ENCODE measurements around the gene MIB1. TPM values are rescaled to one million over a fixed set of nuclear protein-coding genes. Genes with fewer than 3 reads are reported as not detected.

The MIB1 gene
- total and polyA plus RNA-seq, 9 of the 15 experiments (the other 6 are each of a cell fraction or from before 2014, with no cell fraction given) = 7.2 to 43.8 (median 23.2) TPM

DNA sequence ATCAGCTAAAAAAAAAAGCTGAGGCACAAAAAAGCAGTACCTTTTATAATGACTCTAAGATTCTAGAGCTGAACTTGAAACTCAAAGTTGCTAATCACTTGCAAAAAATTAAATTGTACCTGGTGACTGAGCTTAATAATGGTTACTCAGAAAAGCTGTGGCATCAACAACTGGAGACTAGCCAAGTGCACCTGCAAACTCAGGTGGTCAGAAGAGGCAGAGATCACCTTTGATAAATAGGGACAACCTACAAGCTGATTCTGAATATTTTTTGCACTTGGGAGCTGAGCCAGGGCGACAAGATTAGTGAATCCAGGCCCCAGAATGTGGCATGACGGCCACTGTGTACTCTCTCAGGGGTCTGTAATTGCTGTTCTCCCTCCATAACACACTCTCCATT is 39.0 kb upstream of the MIB1 start:
- peaks cover 16 to 29% of the 10 kb centered on the region in 2 experiments for H3K4me1 ChIP-seq (replicated peaks in 1 of 2; ENCODE audit: control insufficient read depth in 2 of 2, insufficient read depth in 2 of 2, low read length in 2 of 2)
- in situ Hi-C loops (cut with MboI) = no loop called here
- H3K4me3 ChIP-seq = no peak overlapping the region
- peaks cover 8% of the 10 kb centered on the region for H3K9me3 ChIP-seq (replicated peaks; ENCODE audit: control insufficient read depth, insufficient read depth, low read depth, low read length)
- CTCF ChIA-PET (ENCODE audit: low intra/inter-chr PET ratio) = no interaction called here
- H3K4me2 ChIP-seq (ENCODE audit: insufficient read depth, low read length) = no peak overlapping the region
- H3K27ac ChIP-seq (ENCODE audit: extremely low read depth, low read depth, low read length) = no peak overlapping the region
- no peaks in the 10 kb centered on the region for H3K27me3 ChIP-seq (ENCODE audit: control insufficient read depth in 2 of 2, insufficient read depth in 2 of 2, low read length in 2 of 2)
- WGBS (ENCODE audit: insufficient coverage, low coverage, missing lambda C conversion rate) = 76% methylated on average over 2 of the region's 2 CpGs
- ATAC-seq = no peak
- POLR2A ChIA-PET = interaction anchor here (0.7 to 1.1 kb wide), 6 partner anchors 15 to 197 kb away, joined by 3 to 5 read pairs (median 3); partner anchors contain the start of genes ESCO1, MIB1 and SNRPD1
- BruUV-seq (replicated peaks) = no TSS peak
- no peak overlapping the region for H3K9ac ChIP-seq (ENCODE audit: insufficient read depth in 1 of 2, low read depth in 2 of 2, low read length in 2 of 2)
- H3K9me1 ChIP-seq (ENCODE audit: control insufficient read depth, insufficient read depth, low read length) = no peaks in the 10 kb centered on the region
- intact Hi-C loops (cut with micrococcal nuclease) = loop anchor here (5.0 to 10.0 kb wide), 2 partner anchors 47 to 89 kb away; partner anchors contain the start of gene SNRPD1
- H4K20me1 ChIP-seq (replicated peaks; ENCODE audit: control insufficient read depth, insufficient read depth, low read length) = no peaks in the 10 kb centered on the region
- no peak for FAIRE-seq
- peaks cover 42% of the 10 kb centered on the region; the same call in 2 of the 3 replicates for H3K36me3 ChIP-seq (ENCODE audit: control insufficient read depth, insufficient read depth, low read length)
- no peak overlapping the region for H2AFZ ChIP-seq (ENCODE audit: low read depth, low read length)
- no peak for TF ChIP-seq SNRNP70 (optimal IDR thresholded peaks at IDR 0.05; ENCODE audit: low read depth, low read length)
- TF ChIP-seq ZNF253 (CRISPR knock-in tag; conservative IDR thresholded peaks at IDR 0.05) = no peak
- TF ChIP-seq MED1 (CRISPR knock-in tag; IDR thresholded peaks at IDR 0.05; ENCODE audit: borderline replicate concordance) = no peak
- TF ChIP-seq SREBF1 (IDR thresholded peaks at IDR 0.05; ENCODE audit: borderline replicate concordance, low read depth, low read length) = no peak
- TF ChIP-seq ZNF133 (CRISPR knock-in tag; IDR thresholded peaks at IDR 0.05) = no peak
- no peak for TF ChIP-seq KHSRP (IDR thresholded peaks at IDR 0.05)
- DNase-seq (ENCODE audit: extremely low read depth in 1 of 4, low spot score in 3 of 4) = no peak
- H3K79me2 ChIP-seq (ENCODE audit: control insufficient read depth, insufficient read depth, low read length) = peaks cover 28% of the 10 kb centered on the region

DNA sequence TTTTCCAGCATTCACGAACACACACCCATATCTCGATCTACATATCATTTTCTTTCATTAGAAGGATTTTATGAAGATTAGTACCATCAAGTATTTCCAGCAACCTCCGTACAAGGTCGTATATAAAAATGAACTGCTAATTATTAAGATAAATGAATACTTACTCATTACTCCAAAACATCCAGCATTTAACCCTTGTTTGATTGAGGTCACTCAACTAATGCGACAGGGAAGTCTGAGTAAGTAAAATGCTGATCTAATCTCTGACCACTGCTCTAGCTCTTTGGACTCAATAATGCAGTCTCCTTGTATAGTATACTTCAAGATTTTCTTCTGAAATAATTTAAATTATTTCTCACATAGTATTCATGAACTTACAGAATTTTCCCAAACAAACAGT is 38.0 kb upstream of the MIB1 start:
- Histone ChIP-seq H3K27ac (ENCODE audit: extremely low read depth, low read depth, low read length) (no peak overlapping the region), H3K4me3 (peak overlapping the region; percentile 98; the same call in 1 of the 2 replicates), H3K9ac (ENCODE audit: insufficient read depth in 1 of 2, low read depth in 2 of 2, low read length in 2 of 2) (peak overlapping the region in 1 of 2 experiments; percentile 79; a peak in 1 of 4 replicates), H3K36me3 (ENCODE audit: control insufficient read depth, insufficient read depth, low read length) (peaks cover 38% of the 10 kb centered on the region; the same call in 2 of the 3 replicates), H3K9me1 (ENCODE audit: control insufficient read depth, insufficient read depth, low read length) (no peaks in the 10 kb centered on the region), H3K4me2 (ENCODE audit: insufficient read depth, low read length) (no peak overlapping the region; the same call in 1 of the 2 replicates), H4K20me1 (replicated peaks; ENCODE audit: control insufficient read depth, insufficient read depth, low read length) (no peaks in the 10 kb centered on the region), H3K4me1 (replicated peaks in 1 of 2; ENCODE audit: control insufficient read depth in 2 of 2, insufficient read depth in 2 of 2, low read length in 2 of 2) (peaks cover 16 to 29% of the 10 kb centered on the region in 2 experiments), H2AFZ (ENCODE audit: low read depth, low read length) (no peak overlapping the region), H3K27me3 (ENCODE audit: control insufficient read depth in 2 of 2, insufficient read depth in 2 of 2, low read length in 2 of 2) (no peaks in the 10 kb centered on the region), H3K79me2 (ENCODE audit: control insufficient read depth, insufficient read depth, low read length) (peaks cover 28% of the 10 kb centered on the region), H3K9me3 (replicated peaks; ENCODE audit: control insufficient read depth, insufficient read depth, low read depth, low read length) (peaks cover 8% of the 10 kb centered on the region)
- DNase-seq (ENCODE audit: extremely low read depth in 1 of 4, low spot score in 3 of 4) (no peak), ATAC-seq (no peak), FAIRE-seq (no peak)
- intact Hi-C loops (cut with micrococcal nuclease) = loop anchor here (5.0 to 10.0 kb wide), 2 partner anchors 48 to 90 kb away; partner anchors contain the start of gene SNRPD1
- ChIA-PET CTCF (ENCODE audit: low intra/inter-chr PET ratio) (interaction anchor here (0.6 kb wide), 1 partner anchor 148 kb away, joined by 3 read pairs; no protein-coding TSS in a partner anchor), POLR2A (interaction anchor here (0.5 to 1.0 kb wide), 4 partner anchors 14 to 104 kb away, joined by 3 read pairs; partner anchors contain the start of gene SNRPD1)
- 64% methylated on average over 5 of the region's 5 CpGs for WGBS (ENCODE audit: insufficient coverage, low coverage, missing lambda C conversion rate)
- TSS peak; percentile 46 for BruUV-seq (replicated peaks)
- TF ChIP-seq LCOR (CRISPR knock-in tag; IDR thresholded peaks at IDR 0.05) (no peak), DACH1 (IDR thresholded peaks at IDR 0.05; ENCODE audit: partially characterized antibody) (peak; percentile 61), RFX7 (CRISPR knock-in tag; IDR thresholded peaks at IDR 0.05) (no peak)
- in situ Hi-C loops (cut with MboI) = no loop called here
